ENCODE results near the gene NRXN2. TPM values are rescaled to one million over a fixed set of nuclear protein-coding genes. Genes with fewer than 3 reads are reported as not detected.

NRXN2 gene
- total and polyA plus RNA-seq, 4 donors = 0.17 to 2.8 (median 1.4) TPM

DNA sequence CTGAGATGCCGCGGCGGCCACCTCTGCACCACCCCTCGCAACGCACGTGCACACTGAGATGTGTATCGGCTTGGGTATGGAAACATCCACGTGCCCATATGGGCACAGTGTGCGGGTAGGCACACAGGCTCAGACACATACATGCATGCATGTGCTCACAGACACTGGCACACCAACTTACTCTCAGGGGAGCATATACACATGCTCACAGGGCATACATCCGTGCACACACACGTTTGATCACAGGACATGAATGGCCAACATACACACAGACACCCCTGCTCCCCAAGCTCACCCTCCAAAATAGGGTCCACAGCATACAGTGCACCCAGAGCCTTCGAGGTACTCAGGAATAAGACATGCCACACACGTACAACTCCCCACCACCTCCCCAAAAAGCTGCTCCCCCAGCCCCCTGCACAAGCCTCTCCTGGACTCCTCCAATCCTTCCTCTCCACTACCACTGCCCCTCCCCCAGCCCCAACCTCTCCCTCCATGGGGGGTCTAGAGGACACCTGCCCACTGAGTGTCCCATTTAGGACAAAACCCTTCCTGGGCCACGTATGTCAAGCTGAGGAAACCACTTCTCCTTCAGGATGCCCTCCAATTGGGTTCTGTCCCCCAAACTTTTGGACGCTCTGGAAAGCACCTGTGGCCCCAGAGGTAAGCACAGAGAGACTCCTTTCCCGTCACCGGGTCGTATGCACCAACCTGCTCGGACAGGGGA, 78.9 kb downstream of the NRXN2 start:
- WGBS = 11% methylated on average over 19 of the region's 19 CpGs
- H3K36me3 ChIP-seq (ENCODE audit: control insufficient read depth in 4 of 4, insufficient read depth in 3 of 4, low read depth in 1 of 4, low read length in 3 of 4) = no peaks in the 10 kb centered on the region
- peaks cover 0 to 12% (median 6%) of the 10 kb centered on the region in 4 donors for H3K27me3 ChIP-seq (ENCODE audit: control insufficient read depth in 4 of 4, insufficient read depth in 4 of 4, low read length in 3 of 4)
- no peaks in the 10 kb centered on the region for H3K9me3 ChIP-seq (ENCODE audit: control insufficient read depth in 4 of 4, low read length in 3 of 4)
- TF ChIP-seq JUND (IDR thresholded peaks at IDR 0.05) = no peak
- TF ChIP-seq, protein P1, sequence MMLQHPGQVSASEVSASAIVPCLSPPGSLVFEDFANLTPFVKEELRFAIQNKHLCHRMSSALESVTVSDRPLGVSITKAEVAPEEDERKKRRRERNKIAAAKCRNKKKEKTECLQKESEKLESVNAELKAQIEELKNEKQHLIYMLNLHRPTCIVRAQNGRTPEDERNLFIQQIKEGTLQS (IDR thresholded peaks at IDR 0.05) = no peak
- no peak for TF ChIP-seq YY1 (IDR thresholded peaks at IDR 0.05)
- no peak for TF ChIP-seq GABPA (IDR thresholded peaks at IDR 0.05 in 1 of 2, conservative IDR thresholded peaks at IDR 0.05 in 1 of 2)
- no peak for TF ChIP-seq FOXA1 (IDR thresholded peaks at IDR 0.05)
- H3K4me1 ChIP-seq (ENCODE audit: control insufficient read depth in 4 of 4, insufficient read depth in 4 of 4, low read length in 3 of 4) = no peaks in the 10 kb centered on the region
- H3K27ac ChIP-seq (ENCODE audit: low read depth in 1 of 2, low read length in 2 of 2) = no peak overlapping the region
- H3K9ac ChIP-seq (ENCODE audit: low read depth in 1 of 2, low read length in 2 of 2) = no peak overlapping the region
- DNase-seq (ENCODE audit: low spot score) = no peak
- H3K4me3 ChIP-seq (ENCODE audit: low read depth in 1 of 3, low read length in 3 of 3) = no peak overlapping the region

DNA sequence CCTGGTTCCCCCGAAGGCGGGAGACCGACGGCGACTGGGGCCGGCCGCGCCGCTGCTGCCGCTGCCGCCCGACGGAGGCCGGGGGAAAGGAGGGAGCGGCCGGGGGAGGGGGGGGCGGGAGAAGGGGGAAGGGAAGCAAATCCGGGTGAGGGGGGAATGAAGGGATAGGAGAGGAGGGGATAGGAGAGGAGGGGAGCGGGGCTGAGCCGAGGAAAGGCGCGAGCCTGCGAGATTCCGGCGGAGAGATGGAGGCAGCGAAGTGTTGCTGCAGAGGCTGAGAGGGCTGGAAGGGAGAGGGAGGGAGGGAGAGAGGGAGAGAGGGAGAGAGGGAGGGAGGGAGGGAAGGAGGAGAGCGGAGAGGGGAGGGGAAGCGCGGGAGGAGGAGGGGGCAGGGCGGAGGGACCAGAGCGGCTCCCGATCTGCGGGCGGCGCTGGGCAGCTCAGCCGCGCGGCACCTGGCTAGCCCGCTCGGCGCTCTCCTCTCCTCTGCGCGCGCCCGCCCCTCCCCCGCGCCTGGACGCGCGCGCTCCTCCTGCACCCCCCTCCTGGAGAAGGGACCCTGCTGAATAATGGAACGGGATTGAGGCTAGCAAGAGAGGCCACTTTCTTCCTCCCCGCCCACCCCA, 79.6 kb downstream of the NRXN2 start:
- Histone ChIP-seq H3K36me3 (ENCODE audit: control insufficient read depth in 4 of 4, insufficient read depth in 3 of 4, low read depth in 1 of 4, low read length in 3 of 4) (no peaks in the 10 kb centered on the region), H3K4me1 (ENCODE audit: control insufficient read depth in 4 of 4, insufficient read depth in 4 of 4, low read length in 3 of 4) (no peaks in the 10 kb centered on the region), H3K9ac (ENCODE audit: low read depth in 1 of 2, low read length in 2 of 2) (no peak overlapping the region), H3K27ac (ENCODE audit: low read depth in 1 of 2, low read length in 2 of 2) (no peak overlapping the region), H3K27me3 (ENCODE audit: control insufficient read depth in 4 of 4, insufficient read depth in 4 of 4, low read length in 3 of 4) (peaks cover 0 to 12% (median 6%) of the 10 kb centered on the region in 4 donors), H3K9me3 (ENCODE audit: control insufficient read depth in 4 of 4, low read length in 3 of 4) (no peaks in the 10 kb centered on the region), H3K4me3 (ENCODE audit: low read depth in 1 of 3, low read length in 3 of 3) (no peak overlapping the region)
- 5% methylated on average over 52 of the region's 53 CpGs for WGBS
- DNase-seq (ENCODE audit: low spot score) = no peak
- TF ChIP-seq, protein P2, sequence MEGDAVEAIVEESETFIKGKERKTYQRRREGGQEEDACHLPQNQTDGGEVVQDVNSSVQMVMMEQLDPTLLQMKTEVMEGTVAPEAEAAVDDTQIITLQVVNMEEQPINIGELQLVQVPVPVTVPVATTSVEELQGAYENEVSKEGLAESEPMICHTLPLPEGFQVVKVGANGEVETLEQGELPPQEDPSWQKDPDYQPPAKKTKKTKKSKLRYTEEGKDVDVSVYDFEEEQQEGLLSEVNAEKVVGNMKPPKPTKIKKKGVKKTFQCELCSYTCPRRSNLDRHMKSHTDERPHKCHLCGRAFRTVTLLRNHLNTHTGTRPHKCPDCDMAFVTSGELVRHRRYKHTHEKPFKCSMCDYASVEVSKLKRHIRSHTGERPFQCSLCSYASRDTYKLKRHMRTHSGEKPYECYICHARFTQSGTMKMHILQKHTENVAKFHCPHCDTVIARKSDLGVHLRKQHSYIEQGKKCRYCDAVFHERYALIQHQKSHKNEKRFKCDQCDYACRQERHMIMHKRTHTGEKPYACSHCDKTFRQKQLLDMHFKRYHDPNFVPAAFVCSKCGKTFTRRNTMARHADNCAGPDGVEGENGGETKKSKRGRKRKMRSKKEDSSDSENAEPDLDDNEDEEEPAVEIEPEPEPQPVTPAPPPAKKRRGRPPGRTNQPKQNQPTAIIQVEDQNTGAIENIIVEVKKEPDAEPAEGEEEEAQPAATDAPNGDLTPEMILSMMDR (IDR thresholded peaks at IDR 0.05; ENCODE audit: low read depth, low read length, missing input control) = no peak
- TF ChIP-seq HNF4A (conservative IDR thresholded peaks at IDR 0.05) (no peak), SP1 (IDR thresholded peaks at IDR 0.05) (no peak), JUND (IDR thresholded peaks at IDR 0.05) (no peak), HNF4G (IDR thresholded peaks at IDR 0.05) (no peak), RXRA (IDR thresholded peaks at IDR 0.05) (no peak), TAF1 (conservative IDR thresholded peaks at IDR 0.05) (no peak), GABPA (IDR thresholded peaks at IDR 0.05 in 1 of 2, conservative IDR thresholded peaks at IDR 0.05 in 1 of 2) (no peak), EGR1 (IDR thresholded peaks at IDR 0.05; ENCODE audit: low read depth in 2 of 2) (no peak), FOXA2 (IDR thresholded peaks at IDR 0.05) (no peak), RAD21 (IDR thresholded peaks at IDR 0.05) (no peak), FOXA1 (IDR thresholded peaks at IDR 0.05) (no peak), YY1 (IDR thresholded peaks at IDR 0.05) (no peak), NR2F2 (IDR thresholded peaks at IDR 0.05) (no peak)
- TF ChIP-seq, protein P3, sequence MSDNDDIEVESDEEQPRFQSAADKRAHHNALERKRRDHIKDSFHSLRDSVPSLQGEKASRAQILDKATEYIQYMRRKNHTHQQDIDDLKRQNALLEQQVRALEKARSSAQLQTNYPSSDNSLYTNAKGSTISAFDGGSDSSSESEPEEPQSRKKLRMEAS (IDR thresholded peaks at IDR 0.05) = no peak
- TF ChIP-seq, protein P4, sequence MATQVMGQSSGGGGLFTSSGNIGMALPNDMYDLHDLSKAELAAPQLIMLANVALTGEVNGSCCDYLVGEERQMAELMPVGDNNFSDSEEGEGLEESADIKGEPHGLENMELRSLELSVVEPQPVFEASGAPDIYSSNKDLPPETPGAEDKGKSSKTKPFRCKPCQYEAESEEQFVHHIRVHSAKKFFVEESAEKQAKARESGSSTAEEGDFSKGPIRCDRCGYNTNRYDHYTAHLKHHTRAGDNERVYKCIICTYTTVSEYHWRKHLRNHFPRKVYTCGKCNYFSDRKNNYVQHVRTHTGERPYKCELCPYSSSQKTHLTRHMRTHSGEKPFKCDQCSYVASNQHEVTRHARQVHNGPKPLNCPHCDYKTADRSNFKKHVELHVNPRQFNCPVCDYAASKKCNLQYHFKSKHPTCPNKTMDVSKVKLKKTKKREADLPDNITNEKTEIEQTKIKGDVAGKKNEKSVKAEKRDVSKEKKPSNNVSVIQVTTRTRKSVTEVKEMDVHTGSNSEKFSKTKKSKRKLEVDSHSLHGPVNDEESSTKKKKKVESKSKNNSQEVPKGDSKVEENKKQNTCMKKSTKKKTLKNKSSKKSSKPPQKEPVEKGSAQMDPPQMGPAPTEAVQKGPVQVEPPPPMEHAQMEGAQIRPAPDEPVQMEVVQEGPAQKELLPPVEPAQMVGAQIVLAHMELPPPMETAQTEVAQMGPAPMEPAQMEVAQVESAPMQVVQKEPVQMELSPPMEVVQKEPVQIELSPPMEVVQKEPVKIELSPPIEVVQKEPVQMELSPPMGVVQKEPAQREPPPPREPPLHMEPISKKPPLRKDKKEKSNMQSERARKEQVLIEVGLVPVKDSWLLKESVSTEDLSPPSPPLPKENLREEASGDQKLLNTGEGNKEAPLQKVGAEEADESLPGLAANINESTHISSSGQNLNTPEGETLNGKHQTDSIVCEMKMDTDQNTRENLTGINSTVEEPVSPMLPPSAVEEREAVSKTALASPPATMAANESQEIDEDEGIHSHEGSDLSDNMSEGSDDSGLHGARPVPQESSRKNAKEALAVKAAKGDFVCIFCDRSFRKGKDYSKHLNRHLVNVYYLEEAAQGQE (IDR thresholded peaks at IDR 0.05) = no peak
- TF ChIP-seq, protein P1 (IDR thresholded peaks at IDR 0.05) = no peak
- TF ChIP-seq, protein P5, sequence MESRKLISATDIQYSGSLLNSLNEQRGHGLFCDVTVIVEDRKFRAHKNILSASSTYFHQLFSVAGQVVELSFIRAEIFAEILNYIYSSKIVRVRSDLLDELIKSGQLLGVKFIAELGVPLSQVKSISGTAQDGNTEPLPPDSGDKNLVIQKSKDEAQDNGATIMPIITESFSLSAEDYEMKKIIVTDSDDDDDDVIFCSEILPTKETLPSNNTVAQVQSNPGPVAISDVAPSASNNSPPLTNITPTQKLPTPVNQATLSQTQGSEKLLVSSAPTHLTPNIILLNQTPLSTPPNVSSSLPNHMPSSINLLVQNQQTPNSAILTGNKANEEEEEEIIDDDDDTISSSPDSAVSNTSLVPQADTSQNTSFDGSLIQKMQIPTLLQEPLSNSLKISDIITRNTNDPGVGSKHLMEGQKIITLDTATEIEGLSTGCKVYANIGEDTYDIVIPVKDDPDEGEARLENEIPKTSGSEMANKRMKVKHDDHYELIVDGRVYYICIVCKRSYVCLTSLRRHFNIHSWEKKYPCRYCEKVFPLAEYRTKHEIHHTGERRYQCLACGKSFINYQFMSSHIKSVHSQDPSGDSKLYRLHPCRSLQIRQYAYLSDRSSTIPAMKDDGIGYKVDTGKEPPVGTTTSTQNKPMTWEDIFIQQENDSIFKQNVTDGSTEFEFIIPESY (IDR thresholded peaks at IDR 0.05) = no peak

Data from liver (tissue), 9 donors.